Epithelial cell of proximal tubule (primary cell): Measurements from ENCODE around the gene NEMP1. TPM values are rescaled to one million over a fixed set of nuclear protein-coding genes. Genes with fewer than 3 reads are reported as not detected.

Experiments
- DNase-seq: peaks from one replicate; pipeline ENCODE4 v3.0.0-alpha.2; 2011; ENCODE audit warnings: low read depth
- H3K4me3 ChIP-seq: 2 replicates; pipeline ENCODE4 v1.5.1; 2011; ENCODE audit warnings: low read depth, mild to moderate bottlenecking, low read length
- total RNA-seq: library from RNA; depleted of rRNA; stranded (reverse); fragments of >200 nt; gene quantifications from 2 replicates; pipeline ENCODE4 v1.2.3, GENCODE V29; 2015
- TF ChIP-seq, protein P1 (sequence below): conservative IDR thresholded peaks from 2 replicates; pipeline ENCODE4 v1.5.1; 2012; ENCODE audit warnings: low read depth, mild to moderate bottlenecking, low read length

The NEMP1 gene
- total RNA-seq, 1 donor from 2014 or later = 15.7 TPM

DNA sequence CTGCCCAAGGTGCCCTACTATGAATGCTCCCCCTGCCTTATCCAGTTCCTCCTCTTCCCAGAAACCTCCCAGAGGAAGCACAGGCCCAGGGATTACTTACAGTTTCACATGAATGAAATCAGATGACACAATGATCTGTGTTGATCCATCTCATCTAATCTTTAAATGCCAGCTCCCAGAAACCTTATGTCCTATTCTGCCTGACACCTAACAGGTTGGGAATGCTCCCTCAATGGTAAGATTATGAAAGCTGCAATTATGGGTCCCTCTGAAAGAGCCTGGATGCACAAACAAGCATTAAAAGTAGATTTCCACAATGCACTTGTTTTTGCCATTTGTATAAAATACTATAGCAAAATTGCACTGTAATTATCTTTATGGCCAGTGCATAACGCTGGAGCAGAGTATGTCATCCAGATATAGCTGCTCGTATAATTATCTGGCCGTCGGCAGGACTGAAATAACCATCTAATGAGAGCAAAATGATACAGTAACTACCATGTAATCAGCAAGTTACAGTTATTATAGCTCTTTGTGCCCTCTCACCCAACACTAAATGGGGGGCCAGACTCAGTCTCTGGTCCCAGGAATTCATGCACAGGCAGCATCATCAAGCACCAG is 67.9 kb downstream of the NEMP1 start:
- TF ChIP-seq, protein P1, sequence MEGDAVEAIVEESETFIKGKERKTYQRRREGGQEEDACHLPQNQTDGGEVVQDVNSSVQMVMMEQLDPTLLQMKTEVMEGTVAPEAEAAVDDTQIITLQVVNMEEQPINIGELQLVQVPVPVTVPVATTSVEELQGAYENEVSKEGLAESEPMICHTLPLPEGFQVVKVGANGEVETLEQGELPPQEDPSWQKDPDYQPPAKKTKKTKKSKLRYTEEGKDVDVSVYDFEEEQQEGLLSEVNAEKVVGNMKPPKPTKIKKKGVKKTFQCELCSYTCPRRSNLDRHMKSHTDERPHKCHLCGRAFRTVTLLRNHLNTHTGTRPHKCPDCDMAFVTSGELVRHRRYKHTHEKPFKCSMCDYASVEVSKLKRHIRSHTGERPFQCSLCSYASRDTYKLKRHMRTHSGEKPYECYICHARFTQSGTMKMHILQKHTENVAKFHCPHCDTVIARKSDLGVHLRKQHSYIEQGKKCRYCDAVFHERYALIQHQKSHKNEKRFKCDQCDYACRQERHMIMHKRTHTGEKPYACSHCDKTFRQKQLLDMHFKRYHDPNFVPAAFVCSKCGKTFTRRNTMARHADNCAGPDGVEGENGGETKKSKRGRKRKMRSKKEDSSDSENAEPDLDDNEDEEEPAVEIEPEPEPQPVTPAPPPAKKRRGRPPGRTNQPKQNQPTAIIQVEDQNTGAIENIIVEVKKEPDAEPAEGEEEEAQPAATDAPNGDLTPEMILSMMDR = no peak
- DNase-seq = no peak

DNA sequence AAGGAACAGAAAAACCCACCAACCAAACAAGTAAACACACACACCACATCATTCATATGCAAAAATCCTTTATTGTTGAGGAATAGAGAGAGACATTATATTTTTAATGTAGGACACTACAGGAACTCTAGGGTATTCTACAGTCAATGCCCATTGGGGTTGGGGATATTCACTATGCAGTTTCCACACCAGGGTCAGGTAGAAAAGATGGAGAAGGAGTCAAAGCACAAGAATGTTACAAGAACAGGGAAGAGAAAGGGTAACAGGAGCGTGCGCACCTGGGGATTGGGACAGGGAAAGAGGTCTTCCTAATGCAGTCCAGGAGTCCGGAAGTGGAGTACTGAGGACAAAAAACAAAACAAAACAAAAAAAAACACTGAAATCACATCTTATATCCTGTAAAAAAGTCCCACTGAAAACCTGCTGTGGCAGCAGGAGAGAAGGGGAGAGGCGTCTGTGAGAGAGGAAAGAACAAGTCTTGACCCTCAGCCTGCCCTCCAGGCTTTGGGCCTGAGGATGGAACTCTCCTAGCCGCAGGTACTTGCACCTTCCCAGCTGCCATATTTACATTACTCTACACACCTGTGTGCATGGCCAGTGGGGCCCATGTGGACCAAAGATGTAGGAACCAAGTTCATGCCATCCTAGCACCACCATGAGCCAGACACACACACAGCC is 68.5 kb downstream of the NEMP1 start:
- TF ChIP-seq, protein P1 = no peak
- no peak for DNase-seq
- H3K4me3 ChIP-seq = no peak overlapping the region

More for the DNA sequence above, 67.9 kb downstream of the NEMP1 start:
- H3K4me3 ChIP-seq = no peak overlapping the region

DNA sequence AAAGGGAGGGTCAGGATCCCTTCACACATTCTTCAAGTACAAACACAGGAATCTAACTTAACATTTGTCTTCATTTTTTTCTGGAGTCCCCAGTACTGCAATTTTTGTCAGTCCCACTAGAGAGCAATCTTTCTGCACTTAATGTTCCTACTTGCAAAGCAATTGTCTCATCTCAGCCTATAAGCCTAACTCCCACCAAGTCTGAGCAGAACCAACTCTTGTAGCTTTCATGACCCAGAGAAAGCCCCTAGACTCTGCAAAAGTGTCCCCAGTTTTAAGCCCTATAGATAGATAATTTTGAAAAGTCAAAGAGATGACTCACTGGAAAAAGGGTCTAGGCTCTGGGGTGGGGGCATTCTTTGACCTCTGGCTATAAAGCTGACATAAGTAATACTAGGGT is 70.4 kb downstream of the NEMP1 start:
- H3K4me3 ChIP-seq = no peak overlapping the region
- DNase-seq = no peak
- TF ChIP-seq, protein P1 = peak; percentile 75

DNA sequence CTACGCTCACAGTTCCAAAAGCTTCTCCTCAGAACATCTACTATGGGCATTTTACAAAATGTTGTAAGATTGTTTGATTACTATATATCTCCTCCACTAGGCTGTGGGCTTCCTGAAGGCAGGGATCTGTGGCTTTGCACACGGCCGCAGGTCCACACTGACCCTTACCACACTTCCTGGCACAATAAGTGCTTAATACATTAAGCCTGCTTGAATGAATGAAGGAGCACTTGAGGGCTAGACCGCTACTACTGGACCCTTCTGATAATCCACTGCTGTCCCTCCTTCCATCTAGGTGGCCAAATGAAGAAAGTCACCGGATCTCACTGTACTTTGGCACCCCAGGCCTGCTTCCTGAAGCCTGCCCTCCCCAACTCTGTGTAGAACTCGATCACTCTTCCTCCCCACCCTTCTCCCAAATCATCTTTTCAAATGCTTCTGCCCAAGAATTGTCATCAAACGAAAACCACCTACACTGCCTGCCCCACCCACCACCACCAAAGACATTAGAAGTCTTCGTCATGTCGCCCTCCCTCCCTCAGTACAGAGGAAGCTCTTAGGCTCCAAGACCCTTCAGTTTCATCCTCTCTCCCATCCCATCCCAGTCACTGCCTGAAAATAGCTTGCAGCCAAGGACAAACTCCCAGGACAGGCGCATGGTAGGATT is 71.6 kb downstream of the NEMP1 start:
- peak overlapping the region; percentile 41 for H3K4me3 ChIP-seq
- no peak for DNase-seq
- TF ChIP-seq, protein P1 = no peak

DNA sequence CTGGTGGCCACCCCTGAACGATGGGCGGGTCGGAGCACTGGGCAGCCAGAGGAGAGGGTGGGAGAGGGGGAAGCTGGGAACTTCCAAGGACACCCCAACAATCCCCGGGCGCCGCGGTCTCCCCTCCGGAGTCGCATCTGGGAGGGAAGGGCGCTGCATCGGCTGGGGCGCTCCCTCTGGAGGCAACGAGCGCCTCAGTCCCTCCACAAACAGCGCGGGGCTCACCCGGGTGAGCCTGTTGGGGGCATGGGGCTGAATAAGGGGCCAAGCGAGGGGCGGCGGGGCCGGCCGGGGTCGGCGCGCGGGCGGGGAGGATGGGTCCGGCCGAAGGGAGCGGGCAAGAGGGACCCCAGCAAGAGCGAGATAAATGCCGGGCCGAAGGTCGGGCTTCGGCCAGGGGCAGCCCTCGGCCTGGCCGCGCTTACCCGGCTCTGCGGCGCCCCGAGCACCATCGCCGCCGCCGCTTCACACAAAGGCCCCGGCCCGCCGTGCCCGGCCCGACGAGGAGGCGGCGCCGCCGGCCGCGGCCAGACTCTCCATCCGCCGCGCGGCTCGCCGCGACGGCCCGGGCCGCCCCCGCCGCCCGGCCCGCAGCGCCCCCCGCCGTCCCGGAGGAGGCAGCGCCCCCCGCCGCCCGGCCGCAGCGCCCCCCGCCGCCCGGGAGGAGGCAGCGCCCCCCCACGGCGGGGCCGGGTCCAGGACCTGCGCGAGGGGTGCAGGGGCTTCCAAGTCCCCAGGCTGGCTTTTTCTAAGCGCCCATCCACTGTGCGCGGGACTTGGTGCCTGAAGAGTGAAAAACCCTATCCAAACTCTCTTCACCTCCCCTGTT is 72.4 kb downstream of the NEMP1 start, which contains the start of gene ZBTB39:
Gene ZBTB39, minus strand, starts transcription at position 567 of the 829 bp plus-strand sequence. CDS start 1,629 bp downstream, outside the sequence.
- TF ChIP-seq, protein P1 = peak; percentile 46
- H3K4me3 ChIP-seq = peak within 1 kb of the TSS; percentile 76
- DNase-seq = no peak

Other genes with a start within 250 kb of the NEMP1 start
- gene SDR9C7, start 144.4 kb downstream of the NEMP1 start, total RNA-seq = not detected in 2 replicates
- gene RDH16, start 121.2 kb downstream of the NEMP1 start, total RNA-seq = 0.12 TPM in 1 of 2 replicates, not detected in the other
- gene ZBTB39, start 72.2 kb downstream of the NEMP1 start, total RNA-seq = 4.7 and 5.4 TPM in 2 replicates
- gene TAC3, start 62.3 kb downstream of the NEMP1 start, total RNA-seq = not detected in 2 replicates
- 0.07 TPM in 1 of 2 replicates, not detected in the other for gene MYO1A, start 28.7 kb downstream of the NEMP1 start, total RNA-seq
- gene NAB2, start 10.3 kb upstream of the NEMP1 start, total RNA-seq = 15.9 and 24.4 TPM in 2 replicates
- gene STAT6, start 32.6 kb upstream of the NEMP1 start, total RNA-seq = 66.1 and 71.4 TPM in 2 replicates
- 0.72 and 8.9 TPM in 2 replicates for gene LRP1, start 49.7 kb upstream of the NEMP1 start, total RNA-seq
- gene LRP1-AS, start 68.8 kb upstream of the NEMP1 start, total RNA-seq = not detected in 2 replicates
- not detected in 2 replicates for gene NXPH4, start 138.0 kb upstream of the NEMP1 start, total RNA-seq
- 118 and 258 TPM in 2 replicates for gene SHMT2, start 150.9 kb upstream of the NEMP1 start, total RNA-seq
- not detected in 2 replicates for gene STAC3, start 172.4 kb upstream of the NEMP1 start, total RNA-seq